Left renal cortex interstitium (tissue), 4 donors: Measurements from ENCODE around the gene BMP6. TPM values are rescaled to one million over a fixed set of nuclear protein-coding genes. Genes with fewer than 3 reads are reported as not detected.

Source experiments
- DNase-seq, 4 donors: peaks; one replicate each; pipeline ENCODE4 v3.0.0-alpha.2; 2013; ENCODE audit warnings: low read depth in 4 of 4, low spot score in 2 of 4, missing footprints in 1 of 4
- polyA plus RNA-seq, 4 donors: library from polyadenylated mRNA; unstranded; fragments of 120-200 nt; gene quantifications; one replicate each; pipeline ENCODE4 v1.2.1, GENCODE V29; 2013; ENCODE audit not compliant: insufficient read length in 4 of 4

The BMP6 gene
- polyA plus RNA-seq, 4 donors: 6.1 to 7.4 (median 7.1) TPM

GRCh38 chr6:7707787-7708186, 18.1 kb upstream of the BMP6 start:
- no peak for DNase-seq

DNA sequence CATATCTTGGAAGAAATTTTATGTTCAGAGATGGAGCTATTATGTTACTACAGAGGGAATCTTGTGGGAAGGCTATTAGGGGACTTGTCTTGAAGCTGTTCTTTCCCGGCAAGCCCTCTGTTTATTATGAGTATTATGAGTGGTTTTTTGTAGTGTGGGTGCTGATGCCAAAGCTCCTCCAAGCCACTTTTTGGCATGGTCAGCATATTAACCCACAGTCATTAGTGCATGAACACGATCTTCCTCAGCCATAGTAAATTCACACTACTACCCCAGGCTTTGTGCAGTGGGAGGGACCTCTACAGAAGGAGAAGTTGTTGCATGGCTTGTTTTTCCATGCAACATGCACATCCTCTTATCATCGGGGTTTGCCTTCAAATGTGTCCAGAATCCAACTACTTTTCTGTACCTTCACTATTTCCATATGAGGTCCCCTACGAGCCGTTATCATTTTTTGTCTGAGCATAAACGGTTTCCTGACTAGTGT, 6.5 kb upstream of the BMP6 start:
- DNase-seq: no peak

DNA sequence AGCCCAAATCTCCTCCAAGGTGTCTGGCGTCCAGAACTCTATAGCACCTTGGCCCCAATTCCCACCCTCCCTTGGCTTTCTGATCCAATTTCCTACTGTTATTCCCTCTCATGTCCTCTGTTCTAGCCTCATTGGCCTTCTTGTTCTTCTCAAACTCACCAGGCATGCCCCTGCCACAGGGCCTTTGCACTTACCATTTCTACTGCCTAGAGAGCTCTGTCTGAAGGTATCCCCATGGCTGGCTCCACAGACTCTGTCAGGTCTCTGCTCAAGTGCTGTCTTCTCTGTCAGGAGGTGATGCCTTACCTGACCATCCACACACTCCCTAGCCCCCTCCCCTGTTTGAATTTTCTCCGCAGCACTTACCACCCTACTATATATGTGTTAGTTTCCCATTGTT, 5.6 kb upstream of the BMP6 start:
- DNase-seq: no peak

- DNase-seq: no peak
These were observed 4.2 kb upstream of the BMP6 start for GRCh38 chr6:7721649-7722048.

- DNase-seq: peak in 1 of 4 donors; percentile 74
These were observed 2.9 kb upstream of the BMP6 start for GRCh38 chr6:7723041-7723447.

DNA sequence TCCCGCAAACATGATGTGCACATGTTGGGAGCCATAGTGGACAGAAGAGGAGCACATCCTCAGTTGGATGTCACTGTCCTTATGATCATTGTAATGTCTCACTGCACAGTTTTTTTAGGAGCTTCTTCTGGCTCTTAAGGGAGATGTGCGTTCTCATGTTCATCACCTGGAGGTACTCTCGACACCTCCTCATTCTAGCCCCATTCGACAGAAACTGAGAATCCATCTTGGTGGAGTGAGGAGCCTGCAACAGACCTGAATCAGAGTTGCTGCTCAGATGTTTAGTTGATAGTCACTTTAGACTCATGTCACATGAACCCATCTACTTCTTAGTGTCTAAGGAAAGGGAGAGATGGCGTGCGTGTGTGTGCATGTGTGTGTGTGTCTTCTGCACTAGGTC, 2.3 kb upstream of the BMP6 start:
- DNase-seq: no peak

- DNase-seq: no peak
These were observed 487 bp upstream of the BMP6 start for GRCh38 chr6:7725412-7725811.

DNA sequence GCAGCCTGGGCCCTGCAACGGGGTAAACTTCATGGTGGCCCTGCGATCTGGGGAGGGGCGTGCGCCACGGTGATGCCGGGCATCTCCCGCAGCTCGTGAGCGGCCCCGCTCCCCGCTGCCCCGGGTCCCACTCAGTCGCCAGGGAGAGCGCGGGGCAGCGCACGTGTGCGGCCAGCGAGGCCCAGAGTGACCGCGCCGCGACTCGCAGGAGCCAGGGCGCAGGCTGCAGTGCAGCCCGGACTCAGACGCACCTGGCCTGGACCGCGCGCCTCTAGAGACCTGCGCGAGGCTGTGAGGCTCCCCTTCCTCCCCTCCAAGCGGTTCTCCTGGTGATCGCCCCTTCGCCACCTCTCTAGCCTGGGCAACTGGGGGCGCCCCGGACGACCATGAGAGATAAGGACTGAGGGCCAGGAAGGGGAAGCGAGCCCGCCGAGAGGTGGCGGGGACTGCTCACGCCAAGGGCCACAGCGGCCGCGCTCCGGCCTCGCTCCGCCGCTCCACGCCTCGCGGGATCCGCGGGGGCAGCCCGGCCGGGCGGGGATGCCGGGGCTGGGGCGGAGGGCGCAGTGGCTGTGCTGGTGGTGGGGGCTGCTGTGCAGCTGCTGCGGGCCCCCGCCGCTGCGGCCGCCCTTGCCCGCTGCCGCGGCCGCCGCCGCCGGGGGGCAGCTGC, 652 bp downstream of the BMP6 start:
- no peak for DNase-seq

DNA sequence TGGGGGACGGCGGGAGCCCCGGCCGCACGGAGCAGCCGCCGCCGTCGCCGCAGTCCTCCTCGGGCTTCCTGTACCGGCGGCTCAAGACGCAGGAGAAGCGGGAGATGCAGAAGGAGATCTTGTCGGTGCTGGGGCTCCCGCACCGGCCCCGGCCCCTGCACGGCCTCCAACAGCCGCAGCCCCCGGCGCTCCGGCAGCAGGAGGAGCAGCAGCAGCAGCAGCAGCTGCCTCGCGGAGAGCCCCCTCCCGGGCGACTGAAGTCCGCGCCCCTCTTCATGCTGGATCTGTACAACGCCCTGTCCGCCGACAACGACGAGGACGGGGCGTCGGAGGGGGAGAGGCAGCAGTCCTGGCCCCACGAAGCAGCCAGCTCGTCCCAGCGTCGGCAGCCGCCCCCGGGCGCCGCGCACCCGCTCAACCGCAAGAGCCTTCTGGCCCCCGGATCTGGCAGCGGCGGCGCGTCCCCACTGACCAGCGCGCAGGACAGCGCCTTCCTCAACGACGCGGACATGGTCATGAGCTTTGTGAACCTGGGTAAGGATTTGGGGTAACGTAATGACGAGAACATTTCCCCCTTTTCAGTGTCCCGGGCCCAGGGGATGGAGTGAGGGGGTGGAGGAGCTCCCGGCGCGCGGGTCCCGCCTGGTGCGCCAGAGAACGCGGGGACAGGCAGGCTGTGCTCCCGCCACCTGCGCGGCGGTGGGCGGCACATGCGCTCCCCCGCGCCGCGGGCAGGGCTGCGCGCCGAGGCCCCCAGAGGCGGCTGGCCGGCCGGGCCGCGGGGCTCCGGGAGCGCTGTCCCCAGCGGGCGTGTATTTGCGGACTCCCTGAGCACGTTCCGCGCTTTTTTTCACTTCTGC, 1.4 kb downstream of the BMP6 start:
- DNase-seq: no peak

- DNase-seq: no peak
These were observed 2.3 kb downstream of the BMP6 start for GRCh38 chr6:7727946-7728854.

DNA sequence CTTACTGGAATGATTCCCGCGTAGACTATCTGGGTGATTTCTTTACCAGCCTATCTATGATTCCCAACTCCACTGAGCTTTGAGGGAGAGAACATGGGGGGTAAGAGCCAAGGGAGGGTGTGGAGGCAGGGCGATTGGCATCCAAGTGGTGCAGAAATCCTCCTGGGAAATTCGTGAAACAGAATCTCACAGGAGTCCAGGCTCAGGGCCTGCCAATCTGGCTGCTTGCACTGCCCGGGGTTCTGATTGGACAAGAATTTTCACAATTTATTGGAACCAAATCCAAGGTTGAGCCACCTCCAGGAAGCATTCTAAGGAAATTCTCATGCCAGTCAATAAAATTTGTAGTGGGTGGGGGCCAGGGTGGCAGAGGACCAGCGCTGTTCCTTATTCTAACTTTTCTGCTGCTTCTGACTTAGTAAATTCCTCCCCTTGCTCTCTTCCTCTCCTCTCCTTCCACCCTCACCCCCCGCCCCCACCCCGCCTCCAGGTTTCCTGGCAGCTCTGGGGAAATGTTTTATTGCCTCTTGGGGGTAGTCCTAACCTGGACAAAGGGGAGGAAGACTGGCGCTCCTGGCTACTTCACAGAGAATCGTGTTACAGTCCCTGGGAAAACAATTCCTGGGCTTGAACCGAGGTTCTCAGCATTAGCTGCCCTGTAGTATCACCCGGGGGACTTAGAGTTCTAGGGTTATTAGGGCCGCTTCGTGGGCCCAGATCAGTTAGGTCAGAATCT, 3.1 kb downstream of the BMP6 start:
- DNase-seq: no peak

DNA sequence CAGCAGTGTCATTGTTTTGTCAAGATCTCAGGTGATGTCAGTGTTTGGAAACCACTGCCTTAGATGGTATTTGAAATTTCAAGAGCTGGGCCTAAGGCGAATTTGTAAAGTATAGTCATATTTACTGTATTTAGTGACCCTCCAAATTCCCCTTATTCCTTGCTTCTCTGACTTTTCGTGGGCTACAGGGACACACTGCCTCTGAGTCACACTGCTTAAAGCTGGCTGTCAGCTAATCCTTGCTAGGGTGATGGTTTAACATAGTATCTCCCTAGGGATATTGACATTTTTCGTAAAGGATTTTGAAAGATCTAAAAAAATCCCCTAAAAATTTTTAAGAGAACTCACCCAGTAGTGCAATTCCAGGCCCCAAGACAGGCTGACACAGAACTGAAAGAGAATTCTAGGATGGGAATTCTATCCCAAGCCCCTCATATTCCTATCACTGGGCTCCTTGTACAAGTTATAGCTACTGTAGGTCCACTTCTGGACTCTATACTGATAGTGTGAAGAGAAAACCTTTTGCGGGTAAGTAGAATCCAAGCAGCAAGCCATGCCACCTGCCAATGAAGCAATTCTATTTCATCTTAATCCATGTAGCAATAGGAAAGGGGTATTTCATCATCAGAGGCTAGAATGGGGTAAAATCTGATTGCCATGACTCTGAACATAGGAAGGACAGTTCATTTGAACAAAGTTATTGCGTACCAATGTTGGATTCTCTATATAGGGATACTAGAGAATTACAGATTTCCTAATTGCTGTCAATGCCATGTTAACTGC, 4.3 kb downstream of the BMP6 start:
- no peak for DNase-seq

DNA sequence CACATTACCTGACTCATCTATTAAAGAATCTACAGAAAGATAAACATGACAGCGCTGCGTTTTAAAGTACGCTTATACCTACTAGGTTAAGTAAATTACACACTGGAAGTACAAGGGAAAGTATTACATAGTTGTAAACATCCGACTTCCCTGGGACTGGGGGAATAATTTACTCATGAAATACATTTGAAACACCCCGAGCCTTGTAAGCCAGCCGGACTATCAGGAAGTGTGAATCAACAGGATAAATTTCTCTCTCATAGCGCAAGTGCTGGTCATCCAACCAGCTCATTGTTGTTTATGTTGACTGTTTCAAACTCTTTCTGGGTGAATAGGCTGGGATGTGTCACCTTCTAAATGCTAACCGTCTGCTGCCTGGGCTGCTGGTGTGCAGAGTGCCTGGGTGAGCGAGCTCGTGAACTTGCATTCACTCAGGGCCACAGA, 4.9 kb downstream of the BMP6 start:
- DNase-seq: no peak

DNA sequence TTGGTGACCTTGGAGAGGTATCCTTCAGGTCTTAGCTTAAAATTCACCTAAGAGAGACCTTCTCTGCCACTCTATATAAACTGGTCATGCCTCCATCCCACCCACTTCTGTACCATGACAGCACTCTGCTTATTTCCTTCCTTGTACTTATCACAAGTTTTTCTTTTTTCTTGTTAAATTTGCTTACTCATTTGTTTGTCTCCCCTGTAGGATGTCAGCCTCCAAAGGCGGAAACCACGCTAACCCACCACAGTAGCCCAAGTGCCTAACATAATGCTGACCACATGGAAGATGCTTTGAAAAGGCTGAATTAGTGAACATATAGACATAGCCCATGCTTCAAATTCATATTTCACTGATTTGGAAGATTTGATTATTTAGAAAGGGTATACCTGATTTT, 5.4 kb downstream of the BMP6 start:
- DNase-seq: no peak

DNA sequence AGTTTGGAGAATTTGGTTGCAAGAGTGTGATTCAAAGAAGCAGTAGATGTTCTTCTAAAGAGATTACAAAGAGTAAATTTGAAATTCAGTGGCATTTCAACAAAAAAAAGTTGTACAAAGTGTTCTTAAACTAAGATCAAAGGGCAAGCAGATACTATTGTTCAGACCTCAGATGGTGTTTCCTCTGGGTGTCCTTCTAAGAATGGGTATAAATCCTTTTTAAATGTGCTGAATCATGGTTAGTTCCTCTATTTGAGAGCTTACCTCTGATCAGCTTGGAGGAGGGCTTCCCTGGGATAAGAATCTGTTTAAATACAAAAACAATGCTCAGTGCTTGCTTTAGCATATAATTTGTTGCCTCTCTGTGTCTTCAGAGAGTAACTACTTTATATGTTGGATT, 6.3 kb downstream of the BMP6 start:
- DNase-seq: no peak

GRCh38 chr6:7734707-7735383, 8.9 kb downstream of the BMP6 start:
- DNase-seq: no peak

- no peak for DNase-seq
These were observed 11.2 kb downstream of the BMP6 start for GRCh38 chr6:7737106-7737505.

GRCh38 chr6:7737867-7738266, 12.0 kb downstream of the BMP6 start:
- no peak for DNase-seq

DNA sequence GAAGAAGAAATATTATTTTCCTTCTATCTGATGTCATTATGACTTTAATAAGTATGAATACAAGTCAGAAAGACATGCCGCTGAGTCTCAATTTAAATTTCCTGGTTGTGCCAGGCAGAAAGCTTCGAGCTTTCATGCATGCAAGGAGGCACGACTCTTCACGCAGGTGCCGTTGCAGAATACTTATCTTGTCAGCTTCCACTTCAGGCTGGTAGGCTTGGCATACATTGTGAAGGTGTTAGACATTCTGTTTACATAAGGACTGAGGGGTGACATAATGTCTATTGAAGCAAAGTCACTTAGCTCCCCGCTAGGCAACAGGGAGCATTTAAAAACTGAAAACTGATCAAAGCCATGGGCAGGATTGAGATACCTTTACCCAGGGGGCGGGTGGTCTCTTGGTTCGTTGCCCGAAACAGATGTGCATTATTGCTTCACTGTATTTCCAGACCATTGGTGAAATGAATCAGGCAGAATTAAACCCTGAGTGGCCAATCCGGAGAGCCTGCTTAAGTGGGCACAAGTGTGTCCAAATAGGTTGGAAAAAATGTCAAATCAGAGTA, 16.4 kb downstream of the BMP6 start:
- no peak for DNase-seq
